DOHH2 (cell line): Measurements from ENCODE around the gene RHO.
"Not testable (repeated sequence)": the region's sequence is repeated elsewhere in the genome, so short reads cannot be mapped to it uniquely, and the experiment has no call there.

ENCODE experiments used
- EZH2phosphoT487 ChIP-seq: fragments of 200-600 bp; sonication (generic); IDR thresholded peaks from 2 replicates; pipeline ENCODE4 v1.6.1; 2017; ENCODE audit warnings: borderline replicate concordance, mild to moderate bottlenecking, antibody characterized with exemption, low read length, moderate library complexity, mixed read lengths
- TF ChIP-seq, protein P1 (sequence below): fragments of 200-600 bp; sonication (generic); IDR thresholded peaks from one replicate; pipeline ENCODE4 v1.5.1; 2014; ENCODE audit warnings: antibody characterized with exemption, mild to moderate bottlenecking, low read depth, low read length; ENCODE audit not compliant: poor library complexity, severe bottlenecking

DNA sequence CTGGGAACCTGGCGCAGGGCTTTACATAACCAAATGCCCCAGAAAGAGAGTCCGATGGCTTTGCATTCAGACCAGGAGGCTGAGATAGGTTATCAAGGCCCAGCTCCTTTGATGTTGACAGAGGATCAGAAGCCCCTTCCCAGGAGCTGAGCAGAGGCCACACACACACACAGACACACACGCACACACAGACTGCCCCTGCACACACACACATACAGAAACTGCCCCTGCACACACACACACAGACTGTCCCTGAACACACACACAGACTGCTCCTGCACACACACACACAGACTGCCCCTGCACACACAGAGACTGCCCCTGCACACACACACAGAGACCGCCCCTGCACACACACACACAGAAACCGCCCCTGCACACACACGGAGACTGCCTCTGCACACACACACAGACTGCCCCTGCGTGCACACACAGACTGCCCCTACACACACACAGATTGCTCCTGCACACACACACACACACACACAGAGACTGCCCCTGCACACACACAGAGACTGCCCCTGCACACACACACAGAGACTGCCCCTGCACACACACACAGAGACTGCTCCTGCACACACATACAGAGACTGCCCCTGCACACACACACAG is 12.5 kb upstream of the RHO start:
- TF ChIP-seq, protein P1, sequence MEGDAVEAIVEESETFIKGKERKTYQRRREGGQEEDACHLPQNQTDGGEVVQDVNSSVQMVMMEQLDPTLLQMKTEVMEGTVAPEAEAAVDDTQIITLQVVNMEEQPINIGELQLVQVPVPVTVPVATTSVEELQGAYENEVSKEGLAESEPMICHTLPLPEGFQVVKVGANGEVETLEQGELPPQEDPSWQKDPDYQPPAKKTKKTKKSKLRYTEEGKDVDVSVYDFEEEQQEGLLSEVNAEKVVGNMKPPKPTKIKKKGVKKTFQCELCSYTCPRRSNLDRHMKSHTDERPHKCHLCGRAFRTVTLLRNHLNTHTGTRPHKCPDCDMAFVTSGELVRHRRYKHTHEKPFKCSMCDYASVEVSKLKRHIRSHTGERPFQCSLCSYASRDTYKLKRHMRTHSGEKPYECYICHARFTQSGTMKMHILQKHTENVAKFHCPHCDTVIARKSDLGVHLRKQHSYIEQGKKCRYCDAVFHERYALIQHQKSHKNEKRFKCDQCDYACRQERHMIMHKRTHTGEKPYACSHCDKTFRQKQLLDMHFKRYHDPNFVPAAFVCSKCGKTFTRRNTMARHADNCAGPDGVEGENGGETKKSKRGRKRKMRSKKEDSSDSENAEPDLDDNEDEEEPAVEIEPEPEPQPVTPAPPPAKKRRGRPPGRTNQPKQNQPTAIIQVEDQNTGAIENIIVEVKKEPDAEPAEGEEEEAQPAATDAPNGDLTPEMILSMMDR: not testable (repeated sequence)
- TF ChIP-seq EZH2phosphoT487: not testable (repeated sequence)
